D721Med (cell line): ENCODE measurements around the gene RALGPS1.

ENCODE experiments used
- DNase-seq: peaks from one replicate; pipeline ENCODE4 v3.0.0; 2011; ENCODE audit warnings: low spot score; ENCODE audit not compliant: insufficient read length
- FAIRE-seq: peaks from 2 replicates; lab custom pipeline; 2011; peaks lifted over from hg19 to GRCh38; lab: Jason Lieb, UNC
- CTCF ChIP-seq: IDR thresholded peaks from 2 replicates; pipeline ENCODE4 v1.5.1; 2012; ENCODE audit warnings: mild to moderate bottlenecking, control low read depth; ENCODE audit not compliant: insufficient read depth; ENCODE audit errors: missing control alignments

RALGPS1 gene

GRCh38 chr9:127106466-127106855, 191.9 kb downstream of the RALGPS1 start:
- TF ChIP-seq CTCF: no peak
- FAIRE-seq: no peak
- DNase-seq: no peak

- FAIRE-seq (no peak), DNase-seq (no peak)
- no peak for TF ChIP-seq CTCF
These were observed 192.8 kb downstream of the RALGPS1 start for GRCh38 chr9:127107171-127107928.

GRCh38 chr9:127107929-127108876, 193.6 kb downstream of the RALGPS1 start:
- no peak for TF ChIP-seq CTCF
- DNase-seq: no peak
- FAIRE-seq: no peak

GRCh38 chr9:127109212-127109711, 194.7 kb downstream of the RALGPS1 start:
- no peak for DNase-seq
- no peak for FAIRE-seq
- no peak for TF ChIP-seq CTCF

GRCh38 chr9:127112056-127112455, 197.5 kb downstream of the RALGPS1 start:
- TF ChIP-seq CTCF: no peak
- FAIRE-seq (no peak), DNase-seq (no peak)

- no peak for TF ChIP-seq CTCF
- DNase-seq (no peak), FAIRE-seq (no peak)
These were observed 198.2 kb downstream of the RALGPS1 start for GRCh38 chr9:127112735-127113161.
